ENCODE measurements around the gene HDHD5. TPM values are rescaled to one million over a fixed set of nuclear protein-coding genes. Genes with fewer than 3 reads are reported as not detected.

HDHD5 gene
- total and polyA plus RNA-seq, 4 donors = 13.2 to 46.1 (median 35.9) TPM

- no peak for DNase-seq (ENCODE audit: low spot score)
- WGBS = 48% methylated on average over 20 of the region's 20 CpGs
- peak overlapping the region in 1 of 3 donors; percentile 8 for H3K4me3 ChIP-seq (ENCODE audit: low read depth in 1 of 3, low read length in 3 of 3)
- H3K36me3 ChIP-seq (ENCODE audit: control insufficient read depth in 4 of 4, insufficient read depth in 3 of 4, low read depth in 1 of 4, low read length in 3 of 4) = no peaks in the 10 kb centered on the region
- no peaks in the 10 kb centered on the region for H3K27me3 ChIP-seq (ENCODE audit: control insufficient read depth in 4 of 4, insufficient read depth in 4 of 4, low read length in 3 of 4)
- peaks cover 0 to 8% (median 6%) of the 10 kb centered on the region in 4 donors for H3K4me1 ChIP-seq (ENCODE audit: control insufficient read depth in 4 of 4, insufficient read depth in 4 of 4, low read length in 3 of 4)
- no peak overlapping the region for H3K27ac ChIP-seq (ENCODE audit: low read depth in 1 of 2, low read length in 2 of 2)
- no peak overlapping the region for H3K9ac ChIP-seq (ENCODE audit: low read depth in 1 of 2, low read length in 2 of 2)
- TF ChIP-seq FOXA1 (IDR thresholded peaks at IDR 0.05) (no peak), REST (IDR thresholded peaks at IDR 0.05) (no peak), RXRA (IDR thresholded peaks at IDR 0.05) (peak in 1 of 2 donors; percentile 14), SP1 (IDR thresholded peaks at IDR 0.05) (peak; percentile 7), JUND (IDR thresholded peaks at IDR 0.05) (no peak), RAD21 (IDR thresholded peaks at IDR 0.05) (peak in 1 of 2 donors; percentile 23)
- no peaks in the 10 kb centered on the region for H3K9me3 ChIP-seq (ENCODE audit: control insufficient read depth in 4 of 4, low read length in 3 of 4)
Observed at GRCh38 chr22:17199003-17199731, 40.1 kb upstream of the HDHD5 start.

GRCh38 chr22:17198170-17199002 is 39.3 kb upstream of the HDHD5 start:
- Histone ChIP-seq H3K4me1 (ENCODE audit: control insufficient read depth in 4 of 4, insufficient read depth in 4 of 4, low read length in 3 of 4) (peaks cover 0 to 8% (median 6%) of the 10 kb centered on the region in 4 donors), H3K4me3 (ENCODE audit: low read depth in 1 of 3, low read length in 3 of 3) (no peak overlapping the region), H3K27me3 (ENCODE audit: control insufficient read depth in 4 of 4, insufficient read depth in 4 of 4, low read length in 3 of 4) (no peaks in the 10 kb centered on the region), H3K9ac (ENCODE audit: low read depth in 1 of 2, low read length in 2 of 2) (no peak overlapping the region), H3K27ac (ENCODE audit: low read depth in 1 of 2, low read length in 2 of 2) (no peak overlapping the region), H3K9me3 (ENCODE audit: control insufficient read depth in 4 of 4, low read length in 3 of 4) (no peaks in the 10 kb centered on the region), H3K36me3 (ENCODE audit: control insufficient read depth in 4 of 4, insufficient read depth in 3 of 4, low read depth in 1 of 4, low read length in 3 of 4) (no peaks in the 10 kb centered on the region)
- DNase-seq (ENCODE audit: low spot score) = no peak
- TF ChIP-seq RXRA (IDR thresholded peaks at IDR 0.05) (no peak), CTCF (IDR thresholded peaks at IDR 0.05; ENCODE audit: low read depth, low read length, missing input control) (no peak), ZBTB33 (IDR thresholded peaks at IDR 0.05) (no peak), ATF3 (IDR thresholded peaks at IDR 0.05) (no peak), FOXA1 (IDR thresholded peaks at IDR 0.05) (no peak), REST (IDR thresholded peaks at IDR 0.05) (no peak), JUND (IDR thresholded peaks at IDR 0.05) (no peak), SP1 (IDR thresholded peaks at IDR 0.05) (no peak), YY1 (IDR thresholded peaks at IDR 0.05) (no peak)
- WGBS = 69% methylated on average over 29 of the region's 29 CpGs

Data from liver (tissue), 9 donors.